ENCODE results near the gene FSIP1.
A peak's percentile ranks its signal among the peaks of the same experiment; 100 is the strongest.

The FSIP1 gene

DNA sequence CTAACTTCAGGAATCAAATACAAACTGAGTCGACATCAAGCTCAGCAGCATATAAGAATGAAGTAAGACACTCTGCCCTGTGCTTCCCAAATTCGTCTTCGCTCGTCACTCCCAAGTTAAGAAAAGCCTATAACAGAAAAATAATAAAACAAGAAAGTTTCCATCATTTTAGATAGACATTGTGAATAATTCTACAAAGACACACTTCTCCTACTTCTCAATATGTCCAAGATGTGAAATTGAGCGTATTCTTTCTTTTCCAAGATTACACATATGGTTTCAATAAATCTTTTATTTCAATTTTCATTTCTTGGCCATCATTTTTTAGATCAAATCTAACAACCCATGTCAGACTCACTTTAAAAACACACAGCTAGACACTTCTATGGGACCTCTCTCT lies 85.1 kb downstream of the FSIP1 start:
- TF ChIP-seq CTCF (IDR thresholded peaks at IDR 0.05; ENCODE audit: control insufficient read depth, extremely low read depth, insufficient read depth): no peak
- H3K4me3 ChIP-seq (ENCODE audit: low read depth, low read length): no peak overlapping the region
- DNase-seq (ENCODE audit: low read depth): no peak

GRCh38 chr15:39695793-39696192 lies 86.8 kb downstream of the FSIP1 start:
- H3K4me3 ChIP-seq (ENCODE audit: low read depth, low read length): no peak overlapping the region
- no peak for TF ChIP-seq CTCF (IDR thresholded peaks at IDR 0.05; ENCODE audit: control insufficient read depth, extremely low read depth, insufficient read depth)
- no peak for DNase-seq (ENCODE audit: low read depth)

DNA sequence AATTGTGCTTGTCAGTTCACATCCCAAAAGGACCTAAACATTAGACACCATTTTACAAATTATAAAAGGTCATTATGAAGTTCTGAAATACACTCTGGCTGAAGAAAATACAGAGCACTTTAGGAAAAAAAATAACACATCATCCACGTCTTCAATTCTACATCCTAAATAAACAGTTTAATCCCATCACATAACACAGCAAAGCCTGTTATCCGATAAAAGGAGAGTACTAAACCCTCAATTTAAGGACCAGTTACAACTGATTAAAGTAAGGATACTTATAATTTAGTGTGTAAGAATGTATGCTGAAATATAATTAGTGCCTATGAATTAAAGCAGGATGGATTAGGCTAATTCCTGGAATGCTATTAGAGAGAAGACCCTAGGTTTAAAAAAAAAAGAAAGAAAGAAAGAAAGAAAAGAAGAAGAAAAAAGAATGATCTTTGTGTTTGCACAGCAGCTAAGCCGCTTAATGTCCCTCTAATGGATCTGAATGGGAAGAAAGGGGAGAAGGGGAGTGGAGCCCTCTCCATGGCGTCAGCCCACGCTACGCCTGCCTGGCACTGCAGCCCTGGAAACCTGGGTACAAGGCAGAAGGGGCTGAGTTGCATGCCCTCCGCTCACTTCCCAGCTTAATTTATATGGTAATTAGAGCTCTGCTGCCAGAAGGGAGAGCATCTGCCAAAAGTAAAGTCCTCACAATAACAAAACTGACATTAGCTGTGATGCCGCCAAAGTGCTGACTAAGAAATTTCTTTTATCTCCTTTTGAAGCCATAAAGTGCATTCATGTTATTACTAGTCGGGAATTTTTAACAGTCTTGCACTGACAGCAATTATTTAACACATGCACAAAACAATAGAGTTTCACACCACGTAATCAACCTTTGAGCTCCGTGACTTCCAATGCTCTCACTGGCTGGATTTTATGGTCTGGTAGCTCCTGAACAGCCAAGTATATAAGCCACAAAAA lies 90.0 kb downstream of the FSIP1 start:
- DNase-seq (ENCODE audit: low read depth): peak; percentile 27
- no peak for TF ChIP-seq CTCF (IDR thresholded peaks at IDR 0.05; ENCODE audit: control insufficient read depth, extremely low read depth, insufficient read depth)
- no peak overlapping the region for H3K4me3 ChIP-seq (ENCODE audit: low read depth, low read length)

GRCh38 chr15:39690881-39691634 lies 91.6 kb downstream of the FSIP1 start:
- H3K4me3 ChIP-seq (ENCODE audit: low read depth, low read length): no peak overlapping the region
- no peak for DNase-seq (ENCODE audit: low read depth)
- TF ChIP-seq CTCF (IDR thresholded peaks at IDR 0.05; ENCODE audit: control insufficient read depth, extremely low read depth, insufficient read depth): no peak

DNA sequence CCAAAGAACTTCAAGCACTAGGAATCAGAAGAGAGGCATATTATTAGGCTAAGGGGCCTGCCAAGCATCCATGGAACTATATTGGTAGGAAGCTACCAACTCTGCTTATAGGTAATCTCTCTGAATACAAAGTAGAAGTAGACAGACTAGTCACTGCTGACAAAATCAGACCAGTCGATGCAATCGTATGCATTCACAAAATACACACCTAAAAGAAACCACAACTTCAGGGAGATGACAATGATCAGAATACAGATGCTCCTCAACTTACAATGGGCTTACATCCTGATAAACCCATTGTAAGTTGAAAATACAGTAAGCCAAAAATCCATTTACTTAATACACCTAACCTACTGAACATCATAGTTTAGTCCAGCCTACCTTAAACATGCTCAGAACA lies 94.7 kb downstream of the FSIP1 start:
- TF ChIP-seq CTCF (IDR thresholded peaks at IDR 0.05; ENCODE audit: control insufficient read depth, extremely low read depth, insufficient read depth): no peak
- DNase-seq (ENCODE audit: low read depth): no peak
- H3K4me3 ChIP-seq (ENCODE audit: low read depth, low read length): no peak overlapping the region

- DNase-seq (ENCODE audit: low read depth): peak; percentile 35
- peak; percentile 80 for TF ChIP-seq CTCF (IDR thresholded peaks at IDR 0.05; ENCODE audit: control insufficient read depth, extremely low read depth, insufficient read depth)
- no peak overlapping the region for H3K4me3 ChIP-seq (ENCODE audit: low read depth, low read length)
Measured at GRCh38 chr15:39685999-39686613, 96.5 kb downstream of the FSIP1 start.

All from LNCaP clone FGC (cell line).